ENCODE data around the gene TMEM272.

The TMEM272 gene

GRCh38 chr13:51848674-51849073 is 3.7 kb upstream of the TMEM272 start:
- TF ChIP-seq BHLHE40 (IDR thresholded peaks at IDR 0.05; ENCODE audit: borderline replicate concordance) (no peak), SUZ12 (IDR thresholded peaks at IDR 0.05) (no peak), LEF1 (IDR thresholded peaks at IDR 0.05; ENCODE audit: borderline replicate concordance) (no peak), ARNT (IDR thresholded peaks at IDR 0.05) (no peak), FOXA1 (IDR thresholded peaks at IDR 0.05) (no peak)
- TF ChIP-seq, protein P1, sequence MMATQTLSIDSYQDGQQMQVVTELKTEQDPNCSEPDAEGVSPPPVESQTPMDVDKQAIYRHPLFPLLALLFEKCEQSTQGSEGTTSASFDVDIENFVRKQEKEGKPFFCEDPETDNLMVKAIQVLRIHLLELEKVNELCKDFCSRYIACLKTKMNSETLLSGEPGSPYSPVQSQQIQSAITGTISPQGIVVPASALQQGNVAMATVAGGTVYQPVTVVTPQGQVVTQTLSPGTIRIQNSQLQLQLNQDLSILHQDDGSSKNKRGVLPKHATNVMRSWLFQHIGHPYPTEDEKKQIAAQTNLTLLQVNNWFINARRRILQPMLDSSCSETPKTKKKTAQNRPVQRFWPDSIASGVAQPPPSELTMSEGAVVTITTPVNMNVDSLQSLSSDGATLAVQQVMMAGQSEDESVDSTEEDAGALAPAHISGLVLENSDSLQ (IDR thresholded peaks at IDR 0.05) = no peak
- CTCF ChIA-PET = interaction anchor here (0.9 kb wide), 1 partner anchor 33 kb away, joined by 4 read pairs; no protein-coding TSS in a partner anchor
- DNase-seq (ENCODE audit: extremely low spot score) = no peak
- POLR2A ChIA-PET = interaction anchor here (0.6 kb wide), 1 partner anchor 604 kb away, joined by 3 read pairs; no protein-coding TSS in a partner anchor

- TF ChIP-seq ZNF384 (IDR thresholded peaks at IDR 0.05) = no peak
- TF ChIP-seq TARDBP (IDR thresholded peaks at IDR 0.05) = no peak
- TF ChIP-seq ELF4 (IDR thresholded peaks at IDR 0.05) = no peak
- TF ChIP-seq ARNT (IDR thresholded peaks at IDR 0.05) = no peak
- no peak for TF ChIP-seq L3MBTL2 (conservative IDR thresholded peaks at IDR 0.05)
- TF ChIP-seq FOXA1 (IDR thresholded peaks at IDR 0.05) = no peak
- TF ChIP-seq, protein P1 (IDR thresholded peaks at IDR 0.05) = no peak
- no peak for TF ChIP-seq HDGF (IDR thresholded peaks at IDR 0.05; ENCODE audit: borderline replicate concordance)
- TF ChIP-seq LEF1 (IDR thresholded peaks at IDR 0.05; ENCODE audit: borderline replicate concordance) = no peak
- TF ChIP-seq NFRKB (IDR thresholded peaks at IDR 0.05) = no peak
- no peak for TF ChIP-seq SUZ12 (IDR thresholded peaks at IDR 0.05)
- TF ChIP-seq FOXM1 (IDR thresholded peaks at IDR 0.05; ENCODE audit: borderline replicate concordance) = no peak
- TF ChIP-seq CTBP1 (IDR thresholded peaks at IDR 0.05; ENCODE audit: borderline replicate concordance) = no peak
- no peak for TF ChIP-seq SP1 (IDR thresholded peaks at IDR 0.05)
- TF ChIP-seq BHLHE40 (IDR thresholded peaks at IDR 0.05; ENCODE audit: borderline replicate concordance) = no peak
- TF ChIP-seq FOXK2 (IDR thresholded peaks at IDR 0.05) = no peak
- no peak for DNase-seq (ENCODE audit: extremely low spot score)
- POLR2A ChIA-PET = no interaction called here
- CTCF ChIA-PET = no interaction called here
Observed at GRCh38 chr13:51846756-51847155, 1.8 kb upstream of the TMEM272 start.

GRCh38 chr13:51845574-51846318 is 769 bp upstream of the TMEM272 start:
- CTCF ChIA-PET = interaction anchor here (0.6 to 1.0 kb wide), 3 partner anchors 76 to 282 kb away, joined by 3 read pairs; no protein-coding TSS in a partner anchor
- DNase-seq (ENCODE audit: extremely low spot score) = no peak
- POLR2A ChIA-PET = no interaction called here
- TF ChIP-seq, protein P1 (IDR thresholded peaks at IDR 0.05) = no peak
- no peak for TF ChIP-seq HDGF (IDR thresholded peaks at IDR 0.05; ENCODE audit: borderline replicate concordance)
- no peak for TF ChIP-seq LEF1 (IDR thresholded peaks at IDR 0.05; ENCODE audit: borderline replicate concordance)
- no peak for TF ChIP-seq ELF4 (IDR thresholded peaks at IDR 0.05)
- no peak for TF ChIP-seq NFRKB (IDR thresholded peaks at IDR 0.05)
- TF ChIP-seq ARNT (IDR thresholded peaks at IDR 0.05) = no peak
- TF ChIP-seq FOXA1 (IDR thresholded peaks at IDR 0.05) = no peak
- TF ChIP-seq FOXM1 (IDR thresholded peaks at IDR 0.05; ENCODE audit: borderline replicate concordance) = no peak

DNA sequence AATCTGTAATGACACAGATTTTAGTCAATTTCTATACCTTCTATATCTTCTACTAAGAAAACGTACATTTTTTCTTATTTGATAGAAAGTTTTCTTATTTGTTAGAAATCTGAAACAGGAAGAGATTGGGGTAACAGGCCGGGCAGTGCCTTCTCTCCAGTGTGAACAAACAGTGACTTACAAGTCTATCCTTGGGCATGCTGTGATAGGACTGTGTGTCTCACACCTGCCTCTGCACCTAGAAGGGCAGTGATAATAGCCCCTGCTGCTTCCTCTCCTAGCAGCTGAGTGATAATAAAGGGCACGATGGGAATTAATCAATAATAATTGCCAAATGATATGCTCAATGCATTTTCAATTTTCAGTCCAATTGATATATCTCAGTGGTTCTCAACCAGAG is 1.4 kb downstream of the TMEM272 start:
- TF ChIP-seq ELF4 (IDR thresholded peaks at IDR 0.05) = no peak
- no peak for TF ChIP-seq TARDBP (IDR thresholded peaks at IDR 0.05)
- no peak for TF ChIP-seq L3MBTL2 (conservative IDR thresholded peaks at IDR 0.05)
- TF ChIP-seq FOXA1 (IDR thresholded peaks at IDR 0.05) = no peak
- no peak for TF ChIP-seq NFRKB (IDR thresholded peaks at IDR 0.05)
- TF ChIP-seq BHLHE40 (IDR thresholded peaks at IDR 0.05; ENCODE audit: borderline replicate concordance) = no peak
- TF ChIP-seq ARNT (IDR thresholded peaks at IDR 0.05) = no peak
- TF ChIP-seq HDGF (IDR thresholded peaks at IDR 0.05; ENCODE audit: borderline replicate concordance) = no peak
- TF ChIP-seq CTBP1 (IDR thresholded peaks at IDR 0.05; ENCODE audit: borderline replicate concordance) = no peak
- TF ChIP-seq FOXM1 (IDR thresholded peaks at IDR 0.05; ENCODE audit: borderline replicate concordance) = no peak
- TF ChIP-seq, protein P1 (IDR thresholded peaks at IDR 0.05) = no peak
- no peak for TF ChIP-seq FOXK2 (IDR thresholded peaks at IDR 0.05)
- TF ChIP-seq ZNF384 (IDR thresholded peaks at IDR 0.05) = no peak
- no peak for TF ChIP-seq SP1 (IDR thresholded peaks at IDR 0.05)
- TF ChIP-seq LEF1 (IDR thresholded peaks at IDR 0.05; ENCODE audit: borderline replicate concordance) = no peak
- POLR2A ChIA-PET = no interaction called here

GRCh38 chr13:51841732-51842131 is 3.2 kb downstream of the TMEM272 start:
- POLR2A ChIA-PET = no interaction called here
- no peak for TF ChIP-seq ELF4 (IDR thresholded peaks at IDR 0.05)
- no peak for TF ChIP-seq LEF1 (IDR thresholded peaks at IDR 0.05; ENCODE audit: borderline replicate concordance)
- no peak for TF ChIP-seq FOXK2 (IDR thresholded peaks at IDR 0.05)
- no peak for TF ChIP-seq HDGF (IDR thresholded peaks at IDR 0.05; ENCODE audit: borderline replicate concordance)
- TF ChIP-seq SP1 (IDR thresholded peaks at IDR 0.05) = no peak
- TF ChIP-seq ARNT (IDR thresholded peaks at IDR 0.05) = no peak
- no peak for TF ChIP-seq BHLHE40 (IDR thresholded peaks at IDR 0.05; ENCODE audit: borderline replicate concordance)
- no peak for TF ChIP-seq NFRKB (IDR thresholded peaks at IDR 0.05)
- TF ChIP-seq ZNF384 (IDR thresholded peaks at IDR 0.05) = no peak
- TF ChIP-seq, protein P1 (IDR thresholded peaks at IDR 0.05) = no peak
- no peak for TF ChIP-seq FOXM1 (IDR thresholded peaks at IDR 0.05; ENCODE audit: borderline replicate concordance)
- TF ChIP-seq SUZ12 (IDR thresholded peaks at IDR 0.05) = no peak
- no peak for TF ChIP-seq CTBP1 (IDR thresholded peaks at IDR 0.05; ENCODE audit: borderline replicate concordance)
- no peak for TF ChIP-seq FOXA1 (IDR thresholded peaks at IDR 0.05)
- no peak for TF ChIP-seq L3MBTL2 (conservative IDR thresholded peaks at IDR 0.05)
- TF ChIP-seq TARDBP (IDR thresholded peaks at IDR 0.05) = no peak
- no peak for DNase-seq (ENCODE audit: extremely low spot score)
- CTCF ChIA-PET = no interaction called here

More for the DNA sequence above, 1.4 kb downstream of the TMEM272 start:
- CTCF ChIA-PET = no interaction called here
- DNase-seq (ENCODE audit: extremely low spot score) = no peak

All from HEK293T (cell line).